ENCODE results near the gene ST6GALNAC5. TPM values are rescaled to one million over a fixed set of nuclear protein-coding genes. Genes with fewer than 3 reads are reported as not detected.
"Not testable (repeated sequence)": the region's sequence is repeated elsewhere in the genome, so short reads cannot be mapped to it uniquely, and the experiment has no call there.

The ST6GALNAC5 gene
- not detected for polyA plus RNA-seq

DNA sequence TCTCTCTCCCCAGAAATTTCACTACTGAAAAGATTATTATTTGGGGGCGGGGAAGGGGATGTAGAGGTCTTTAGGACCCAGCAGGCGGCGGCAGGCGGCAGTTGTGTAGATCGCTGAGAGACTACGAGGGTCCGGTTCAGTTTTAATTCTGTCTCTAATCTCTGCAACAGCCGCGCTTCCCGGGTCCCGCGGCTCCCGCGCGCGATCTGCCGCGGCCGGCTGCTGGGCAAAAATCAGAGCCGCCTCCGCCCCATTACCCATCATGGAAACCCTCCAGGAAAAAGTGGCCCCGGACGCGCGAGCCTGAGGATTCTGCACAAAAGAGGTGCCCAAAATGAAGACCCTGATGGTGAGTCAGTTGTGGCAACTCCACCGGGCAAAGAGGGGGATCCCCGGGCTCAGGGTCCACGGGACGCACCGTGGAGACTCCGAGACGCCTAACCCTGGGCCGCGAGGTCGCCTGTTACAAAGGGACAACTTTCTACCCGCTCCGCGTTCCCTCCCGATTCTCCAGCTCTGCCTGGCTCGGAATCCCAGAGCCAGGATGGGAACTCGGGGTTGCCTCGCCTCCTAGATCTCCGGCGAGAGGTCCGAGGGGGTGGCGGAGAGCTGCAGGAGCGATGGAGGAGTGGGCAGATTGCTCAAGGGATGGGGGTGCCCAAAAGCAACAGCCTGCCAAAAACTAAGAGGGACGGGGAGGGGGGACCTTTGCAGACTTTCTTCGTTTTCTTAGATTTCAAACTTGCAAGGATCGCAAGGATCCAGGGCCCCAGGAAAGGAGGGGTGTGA lies at the start of gene ST6GALNAC5:
TSS of gene ST6GALNAC5 (plus strand) at position 139 of the 789 bp plus-strand sequence.
- Mint-ChIP-seq H3K4me3 (peak within 1 kb of the TSS; percentile 19 to 89 (median 78)), H3K27ac (no peak within 1 kb of the TSS), H3K4me1 (peaks cover 0 to 6% (median 5%) of the 10 kb centered on the region in 3 donors), H3K9me3 (peaks cover 0 to 3% (median 0%) of the 10 kb centered on the region in 3 donors), H3K36me3 (no peaks in the 10 kb centered on the region), H3K27me3 (peaks cover 36% of the 10 kb centered on the region)

DNA sequence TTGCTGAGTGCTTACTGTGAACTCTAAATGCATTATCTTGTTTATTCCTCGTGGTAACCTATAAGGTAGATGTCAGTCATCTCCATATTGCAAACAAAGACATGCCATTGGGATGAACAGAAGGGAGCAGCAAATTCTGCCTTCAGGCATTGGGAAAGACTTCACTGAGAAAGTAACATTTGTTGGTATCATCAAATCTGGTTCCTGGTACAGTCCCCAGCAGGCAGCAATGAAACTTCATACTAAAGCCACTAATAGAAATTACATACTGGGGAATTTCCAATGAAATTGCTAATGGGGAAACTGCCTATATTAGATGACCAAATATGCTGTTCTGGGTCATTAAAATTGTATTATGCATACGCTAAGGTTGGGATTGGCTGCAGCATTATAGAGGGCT lies 47.3 kb upstream of the ST6GALNAC5 start:
- H3K4me1 Mint-ChIP-seq: no peaks in the 10 kb centered on the region
- H3K27me3 Mint-ChIP-seq: no peaks in the 10 kb centered on the region
- peaks cover 0 to 4% (median 0%) of the 10 kb centered on the region in 3 donors for H3K9me3 Mint-ChIP-seq
- H3K27ac Mint-ChIP-seq: no peak overlapping the region
- no peaks in the 10 kb centered on the region for H3K36me3 Mint-ChIP-seq
- no peak overlapping the region for H3K4me3 Mint-ChIP-seq

DNA sequence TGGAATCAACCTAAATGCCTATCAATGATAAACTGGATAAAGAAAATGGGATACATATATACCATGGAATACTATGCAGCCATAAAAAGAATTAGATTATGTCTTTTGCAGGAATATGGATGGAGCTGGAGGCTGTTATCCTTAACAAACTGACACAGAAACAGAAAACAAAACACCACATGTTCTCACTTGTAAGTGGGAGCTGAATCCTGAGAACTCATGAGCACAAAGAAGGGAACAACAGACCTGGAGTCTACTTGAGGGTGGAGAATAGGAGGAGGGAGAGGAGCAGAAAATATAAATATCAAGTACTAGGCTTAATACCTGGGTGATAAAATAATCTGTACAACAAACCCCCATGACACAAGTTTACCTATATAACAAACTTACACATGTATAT lies 44.3 kb upstream of the ST6GALNAC5 start:
- H3K27ac Mint-ChIP-seq, H3K4me1 Mint-ChIP-seq, H3K9me3 Mint-ChIP-seq, H3K36me3 Mint-ChIP-seq, H3K4me3 Mint-ChIP-seq, H3K27me3 Mint-ChIP-seq: not testable (repeated sequence)

DNA sequence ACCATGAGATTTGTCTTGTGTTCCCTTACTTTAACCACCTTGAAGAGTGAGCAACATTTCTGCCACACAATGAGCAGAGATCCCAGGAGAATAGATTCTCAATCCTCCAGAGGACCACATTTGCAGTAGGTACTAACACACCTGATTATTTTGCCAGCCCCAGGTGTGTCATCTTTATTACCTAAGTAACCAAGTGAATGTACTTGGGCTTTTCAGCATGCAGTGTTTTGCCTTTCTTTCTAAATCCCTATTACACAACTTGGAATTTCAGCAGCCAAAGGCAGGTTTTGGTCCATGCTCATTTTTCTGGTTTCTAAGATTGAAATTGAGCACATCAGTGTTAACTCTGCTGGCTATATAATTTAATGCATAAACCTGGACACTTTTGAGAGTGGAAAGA lies 43.2 kb upstream of the ST6GALNAC5 start:
- Mint-ChIP-seq H3K27ac (no peak overlapping the region), H3K4me1 (no peaks in the 10 kb centered on the region), H3K27me3 (no peaks in the 10 kb centered on the region), H3K36me3 (no peaks in the 10 kb centered on the region), H3K4me3 (no peak overlapping the region), H3K9me3 (peaks cover 0 to 3% (median 2%) of the 10 kb centered on the region in 3 donors)

DNA sequence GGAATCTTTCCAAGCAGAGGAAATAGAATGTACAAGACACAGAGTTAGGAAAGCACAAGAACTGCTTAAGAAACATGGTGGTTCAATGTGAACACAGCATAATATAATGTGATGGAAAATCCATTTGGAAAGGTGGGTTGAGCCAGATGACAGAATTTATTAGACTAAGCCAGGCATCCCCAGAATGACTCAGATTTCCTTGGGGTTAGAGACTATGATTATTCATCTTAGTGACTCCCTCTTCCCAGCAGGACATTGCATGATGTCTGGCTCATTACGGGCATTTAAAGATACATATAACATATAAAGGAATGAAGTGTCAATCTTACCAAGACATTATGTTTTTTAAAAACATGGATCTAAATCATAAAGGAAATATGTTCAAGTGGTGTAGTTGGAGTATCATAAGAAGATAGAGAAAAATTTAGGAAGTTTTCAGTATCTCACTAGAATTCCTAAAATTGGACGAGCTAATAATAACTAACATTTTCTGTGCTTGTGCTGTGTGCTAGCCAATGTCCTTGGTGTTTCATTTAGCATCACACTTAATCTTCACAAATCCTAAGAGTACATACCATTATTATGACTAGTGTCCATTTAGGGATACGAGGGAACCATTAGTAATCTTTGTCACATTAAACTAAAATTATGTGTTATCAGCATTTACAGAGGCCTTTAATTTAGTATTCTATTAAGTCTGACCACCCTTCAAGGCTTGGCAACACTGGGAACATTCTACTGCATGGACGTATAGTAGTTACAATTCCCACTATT lies 41.0 kb upstream of the ST6GALNAC5 start:
- H3K9me3 Mint-ChIP-seq: peaks cover 0 to 3% (median 2%) of the 10 kb centered on the region in 3 donors
- H3K4me3 Mint-ChIP-seq: no peak overlapping the region
- no peaks in the 10 kb centered on the region for H3K27me3 Mint-ChIP-seq
- H3K36me3 Mint-ChIP-seq: no peaks in the 10 kb centered on the region
- H3K4me1 Mint-ChIP-seq: peaks cover 0 to 2% (median 0%) of the 10 kb centered on the region in 3 donors
- H3K27ac Mint-ChIP-seq: no peak overlapping the region

DNA sequence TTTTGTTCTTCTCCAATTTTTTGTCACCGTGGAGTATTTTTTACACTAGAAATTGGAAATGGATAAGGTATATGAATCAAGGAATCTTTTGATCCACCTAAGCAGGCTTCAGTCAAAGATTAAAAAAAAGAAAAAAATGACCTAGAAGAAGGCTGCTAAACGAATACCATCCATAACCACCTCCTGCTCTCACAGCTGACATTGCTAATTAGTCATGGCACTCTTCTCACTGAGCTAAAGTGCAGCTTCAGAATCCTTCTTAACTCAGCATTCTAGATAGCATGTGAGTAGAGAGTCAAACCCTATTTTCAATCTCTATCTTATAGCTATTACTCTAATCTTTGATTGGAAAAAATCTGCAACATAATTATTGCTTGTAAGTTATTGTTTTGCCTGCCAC lies 40.2 kb upstream of the ST6GALNAC5 start:
- Mint-ChIP-seq H3K27me3 (no peaks in the 10 kb centered on the region), H3K27ac (no peak overlapping the region), H3K4me3 (no peak overlapping the region), H3K36me3 (no peaks in the 10 kb centered on the region), H3K9me3 (peaks cover 0 to 3% (median 2%) of the 10 kb centered on the region in 3 donors), H3K4me1 (peaks cover 0 to 2% (median 0%) of the 10 kb centered on the region in 3 donors)

DNA sequence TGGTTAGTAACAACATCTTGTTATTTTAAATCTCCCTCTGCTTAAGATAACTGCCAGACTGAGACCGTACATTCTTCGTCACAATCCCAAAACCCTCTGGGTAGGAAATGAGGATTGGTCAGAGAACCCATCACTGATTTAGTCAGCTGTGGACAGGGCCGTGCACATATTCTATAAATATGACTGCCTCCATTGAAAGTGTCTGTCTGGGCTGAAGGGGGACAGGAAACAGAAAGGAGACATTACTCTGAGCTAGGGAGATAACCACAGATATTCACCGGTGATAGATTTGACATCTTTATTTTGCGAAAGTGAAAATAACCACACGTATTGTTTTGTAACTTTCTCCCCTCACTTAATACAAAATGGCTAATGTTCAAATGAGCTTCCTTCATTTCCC lies 36.9 kb upstream of the ST6GALNAC5 start:
- no peaks in the 10 kb centered on the region for H3K36me3 Mint-ChIP-seq
- no peak overlapping the region for H3K4me3 Mint-ChIP-seq
- peaks cover 0 to 2% (median 0%) of the 10 kb centered on the region in 3 donors for H3K9me3 Mint-ChIP-seq
- H3K27ac Mint-ChIP-seq: no peak overlapping the region
- peaks cover 0 to 2% (median 0%) of the 10 kb centered on the region in 3 donors for H3K4me1 Mint-ChIP-seq
- H3K27me3 Mint-ChIP-seq: no peaks in the 10 kb centered on the region

DNA sequence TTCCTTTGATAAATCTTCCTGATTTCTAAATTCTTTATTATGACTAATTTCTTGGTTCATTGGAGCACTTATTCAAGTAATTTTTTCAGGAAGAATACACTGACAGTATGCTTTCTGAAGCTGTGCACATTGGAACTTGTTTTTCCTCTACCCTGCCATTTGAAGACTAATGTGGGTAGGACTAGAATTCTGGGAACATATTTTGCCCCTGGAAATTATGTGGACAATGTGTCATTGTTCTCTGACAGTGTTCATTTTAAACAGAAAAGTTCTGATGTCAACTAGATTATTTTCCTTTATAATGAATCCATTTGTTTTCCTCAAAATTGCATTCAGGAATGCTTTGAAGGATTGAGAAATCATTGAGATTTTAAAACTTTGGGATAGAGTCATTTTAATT lies 34.8 kb upstream of the ST6GALNAC5 start:
- peaks cover 0 to 2% (median 0%) of the 10 kb centered on the region in 3 donors for H3K4me1 Mint-ChIP-seq
- H3K4me3 Mint-ChIP-seq: no peak overlapping the region
- H3K27me3 Mint-ChIP-seq: no peaks in the 10 kb centered on the region
- H3K27ac Mint-ChIP-seq: no peak overlapping the region
- no peaks in the 10 kb centered on the region for H3K36me3 Mint-ChIP-seq
- no peaks in the 10 kb centered on the region for H3K9me3 Mint-ChIP-seq

DNA sequence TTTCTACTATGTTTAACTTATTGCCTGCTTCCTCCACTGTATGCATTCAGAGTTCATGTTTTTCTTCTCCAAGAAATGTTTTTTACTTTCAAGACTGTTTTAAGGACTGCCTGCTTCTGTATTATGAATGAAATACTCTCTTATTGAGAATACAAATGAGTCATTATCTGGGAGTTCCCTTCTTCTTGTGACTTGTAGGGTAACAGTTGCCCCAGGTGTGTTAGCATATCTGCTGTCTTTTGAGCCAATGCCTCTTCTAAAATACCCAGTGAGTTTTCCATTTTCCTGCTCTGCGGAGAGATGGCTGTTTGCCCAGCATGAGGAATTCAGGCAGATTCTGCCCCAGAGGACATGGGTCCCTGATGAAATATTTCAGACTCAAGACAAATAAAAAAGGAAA lies 34.1 kb upstream of the ST6GALNAC5 start:
- Mint-ChIP-seq H3K27me3 (no peaks in the 10 kb centered on the region), H3K4me3 (no peak overlapping the region), H3K4me1 (peaks cover 0 to 2% (median 0%) of the 10 kb centered on the region in 3 donors), H3K27ac (no peak overlapping the region), H3K36me3 (no peaks in the 10 kb centered on the region), H3K9me3 (peaks cover 0 to 1% (median 0%) of the 10 kb centered on the region in 3 donors)

DNA sequence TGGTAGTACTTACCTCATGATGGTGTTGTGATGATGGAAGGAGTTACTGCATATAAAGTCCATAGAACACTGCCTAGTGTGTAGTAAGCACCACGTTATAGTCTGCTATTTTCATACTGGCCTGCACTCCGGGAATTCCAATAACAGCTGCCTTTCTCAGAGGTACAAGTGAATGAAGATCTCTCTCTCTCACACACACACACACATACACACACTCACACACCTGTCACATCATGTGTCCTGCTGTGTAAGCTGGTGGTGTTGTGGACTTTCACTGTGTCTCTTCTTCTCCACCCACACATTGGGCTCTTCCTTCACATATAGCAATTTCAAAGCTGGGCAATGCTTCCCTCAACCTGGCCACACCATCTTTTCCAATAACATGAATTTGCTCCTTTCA lies 33.4 kb upstream of the ST6GALNAC5 start:
- no peaks in the 10 kb centered on the region for H3K36me3 Mint-ChIP-seq
- H3K4me1 Mint-ChIP-seq: peaks cover 0 to 2% (median 0%) of the 10 kb centered on the region in 3 donors
- no peaks in the 10 kb centered on the region for H3K27me3 Mint-ChIP-seq
- H3K4me3 Mint-ChIP-seq: no peak overlapping the region
- H3K27ac Mint-ChIP-seq: no peak overlapping the region
- H3K9me3 Mint-ChIP-seq: peaks cover 0 to 4% (median 0%) of the 10 kb centered on the region in 3 donors

DNA sequence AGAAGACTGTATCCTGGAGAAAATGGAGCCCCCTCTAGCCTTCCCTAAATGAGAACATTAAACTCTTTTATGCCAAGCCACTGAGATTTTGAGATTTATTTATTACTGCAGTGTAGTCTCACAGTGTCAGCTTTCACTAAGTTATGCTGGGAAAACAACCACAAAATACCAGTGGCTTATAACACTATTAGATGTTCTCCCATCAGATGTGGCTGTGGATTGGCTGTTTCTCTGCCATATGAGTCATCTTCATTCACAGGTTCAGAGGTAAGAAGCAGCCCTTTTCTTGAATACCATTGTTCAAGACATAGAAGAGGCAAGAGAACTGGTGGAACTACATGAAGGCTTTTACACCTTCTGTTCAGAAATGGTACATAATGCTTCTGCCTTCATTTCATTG lies 32.1 kb upstream of the ST6GALNAC5 start:
- Mint-ChIP-seq H3K4me3 (no peak overlapping the region), H3K27me3 (no peaks in the 10 kb centered on the region), H3K4me1 (no peaks in the 10 kb centered on the region), H3K9me3 (peaks cover 0 to 4% (median 0%) of the 10 kb centered on the region in 3 donors), H3K27ac (no peak overlapping the region), H3K36me3 (no peaks in the 10 kb centered on the region)

DNA sequence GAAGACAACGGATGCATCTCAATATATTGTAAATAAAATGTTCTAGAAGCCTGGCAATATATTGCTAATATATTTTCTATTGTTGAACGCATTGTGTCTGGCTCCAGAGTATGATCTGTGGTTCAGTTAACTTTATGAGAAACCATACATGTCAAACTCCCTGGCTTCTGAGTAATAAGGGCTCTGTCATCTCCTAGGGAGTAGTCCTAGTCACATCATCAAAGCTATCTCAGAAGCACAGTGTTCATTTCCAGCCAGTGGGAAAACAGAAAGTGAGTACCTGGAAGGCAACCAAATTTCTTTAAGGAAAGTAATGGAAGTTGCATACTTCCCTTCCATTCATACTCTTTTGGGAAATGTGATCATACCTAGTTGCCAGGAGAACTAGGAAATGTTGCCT lies 27.0 kb upstream of the ST6GALNAC5 start:
- H3K27me3 Mint-ChIP-seq: peaks cover 3% of the 10 kb centered on the region
- no peaks in the 10 kb centered on the region for H3K36me3 Mint-ChIP-seq
- H3K4me3 Mint-ChIP-seq: no peak overlapping the region

DNA sequence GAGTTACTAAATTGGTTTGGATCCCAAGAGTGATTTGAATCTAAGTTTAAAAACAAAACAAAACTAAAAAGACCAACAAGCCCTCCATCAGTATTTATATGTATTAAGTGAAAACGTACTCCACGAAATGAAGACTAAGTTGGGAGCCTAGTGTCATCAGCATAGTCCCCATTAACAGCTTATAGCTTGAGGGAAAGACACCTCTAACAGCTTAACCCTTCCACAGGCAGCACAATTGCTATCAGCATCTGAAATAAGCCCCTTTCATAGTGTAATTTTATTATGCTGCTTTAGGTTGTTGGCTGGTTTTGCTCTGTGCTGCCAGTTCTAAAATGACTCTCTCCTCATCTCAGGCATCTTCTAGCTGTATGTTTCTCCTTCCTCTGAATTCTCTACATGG lies 25.8 kb upstream of the ST6GALNAC5 start:
- Mint-ChIP-seq H3K9me3 (peaks cover 0 to 4% (median 1%) of the 10 kb centered on the region in 3 donors), H3K27me3 (peaks cover 3% of the 10 kb centered on the region), H3K27ac (no peak overlapping the region), H3K36me3 (no peaks in the 10 kb centered on the region), H3K4me3 (no peak overlapping the region), H3K4me1 (peaks cover 0 to 7% (median 2%) of the 10 kb centered on the region in 3 donors)

More for the DNA sequence above, 27.0 kb upstream of the ST6GALNAC5 start:
- peaks cover 0 to 7% (median 2%) of the 10 kb centered on the region in 3 donors for H3K4me1 Mint-ChIP-seq
- peaks cover 0 to 4% (median 1%) of the 10 kb centered on the region in 3 donors for H3K9me3 Mint-ChIP-seq
- H3K27ac Mint-ChIP-seq: no peak overlapping the region

DNA sequence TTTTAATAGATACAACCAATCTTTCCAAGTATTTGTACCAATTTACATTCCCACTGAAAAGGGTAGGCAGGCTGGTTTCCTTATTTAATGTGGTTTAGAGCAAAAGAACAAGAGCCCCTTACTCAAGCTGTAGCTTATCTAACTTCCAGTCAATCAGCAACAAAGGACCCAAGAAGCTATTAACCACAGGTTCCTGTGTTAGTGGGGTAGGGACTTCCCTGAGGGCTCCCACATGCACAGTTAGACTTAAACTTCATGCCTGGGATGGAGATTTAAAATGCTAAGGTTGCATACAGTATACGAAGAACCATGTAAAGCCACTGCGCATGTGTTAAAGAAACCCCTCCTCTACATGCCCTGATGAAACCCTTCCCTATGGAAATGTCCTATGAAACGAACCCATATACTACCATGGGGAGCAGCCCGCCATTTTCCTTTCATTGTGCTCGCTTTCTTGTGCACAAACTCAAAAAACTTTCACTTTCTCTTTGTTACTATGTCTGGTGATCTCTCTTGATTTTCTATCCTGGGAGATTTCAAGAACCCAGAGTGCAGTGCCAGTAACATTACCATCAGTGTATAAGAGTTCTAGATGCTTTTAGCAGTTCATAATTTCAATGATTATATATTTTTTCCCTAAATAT lies 23.3 kb upstream of the ST6GALNAC5 start:
- Mint-ChIP-seq H3K27ac (no peak overlapping the region), H3K27me3 (peaks cover 3% of the 10 kb centered on the region), H3K9me3 (peaks cover 1 to 10% (median 6%) of the 10 kb centered on the region in 3 donors), H3K4me1 (peaks cover 0 to 7% (median 2%) of the 10 kb centered on the region in 3 donors), H3K4me3 (peak overlapping the region in 2 of 4 donors; percentile 41 to 78), H3K36me3 (no peaks in the 10 kb centered on the region)

DNA sequence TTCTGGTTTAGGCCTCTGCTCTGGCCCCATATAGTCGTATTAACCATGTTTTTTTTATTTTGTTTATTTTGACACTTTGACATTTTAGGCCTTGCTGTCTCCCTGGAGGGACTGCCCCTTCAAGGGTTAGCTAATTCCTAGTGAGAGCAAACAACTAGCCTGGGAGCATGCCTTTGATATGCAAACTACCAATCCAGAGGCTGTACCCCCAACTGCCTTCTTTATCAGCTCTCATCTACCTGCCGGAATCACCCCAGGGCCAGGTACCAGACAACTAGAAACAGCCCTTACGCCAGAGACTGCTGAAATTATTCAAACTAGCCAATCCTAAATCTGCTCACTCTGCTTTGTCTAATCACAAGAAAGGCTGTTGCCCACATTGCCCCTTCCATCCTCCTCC lies 13.0 kb upstream of the ST6GALNAC5 start:
- Mint-ChIP-seq H3K4me1 (no peaks in the 10 kb centered on the region), H3K9me3 (no peaks in the 10 kb centered on the region), H3K36me3 (no peaks in the 10 kb centered on the region), H3K4me3 (no peak overlapping the region), H3K27ac (no peak overlapping the region), H3K27me3 (peaks cover 1% of the 10 kb centered on the region)
